GM12801 (cell line): ENCODE data around the gene SNX3.

ENCODE experiments used
- TF ChIP-seq, protein P1 (sequence below): IDR thresholded peaks from one replicate; pipeline ENCODE4 v1.5.1; 2011; ENCODE audit warnings: control low read depth; ENCODE audit not compliant: insufficient read length; ENCODE audit errors: extremely low read depth

The SNX3 gene

DNA sequence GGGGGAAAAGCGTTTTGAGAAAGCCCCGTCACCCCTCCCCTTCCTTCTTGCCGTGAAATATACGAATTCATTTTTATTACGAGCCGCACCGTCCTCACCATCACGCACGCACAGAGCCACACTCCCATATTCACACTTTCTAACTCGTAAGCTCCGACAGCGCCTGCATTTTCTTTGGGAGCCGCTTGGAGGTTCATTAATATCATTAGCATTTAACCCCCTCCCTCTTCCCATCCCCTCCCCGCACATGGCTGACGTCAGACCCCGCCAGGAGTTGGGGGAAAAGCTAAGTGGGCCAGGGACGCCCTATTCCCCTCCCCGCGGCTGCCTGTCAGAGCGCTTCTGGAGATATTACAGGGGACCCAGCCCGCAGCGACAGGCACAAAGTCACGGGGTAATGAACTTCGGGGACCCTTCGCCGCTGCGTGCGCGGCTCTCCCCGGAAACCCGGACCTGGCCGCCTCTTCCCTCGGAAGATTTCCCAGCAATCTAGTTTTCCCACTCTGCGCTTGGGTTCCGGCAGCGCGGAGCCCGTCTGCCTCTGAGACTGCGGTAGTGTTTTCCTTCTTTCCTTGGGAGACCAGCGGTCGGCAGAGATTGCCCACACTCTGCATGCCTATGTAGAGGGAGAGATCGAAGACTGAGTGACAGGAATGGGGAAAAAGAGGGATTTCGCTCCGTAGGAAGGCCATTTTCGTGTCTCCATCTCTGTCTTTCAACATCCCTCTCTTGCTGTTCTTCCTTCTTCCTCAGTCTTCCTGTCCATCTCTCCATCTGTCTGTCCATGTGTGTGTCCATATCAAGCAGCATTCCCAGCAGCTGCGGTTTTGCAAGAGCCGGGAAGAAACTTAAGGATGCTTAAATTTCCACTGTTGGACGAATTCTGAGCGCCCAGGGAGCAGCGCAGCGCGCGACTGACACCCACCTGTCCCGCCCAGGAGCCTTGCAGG is 94.9 kb downstream of the SNX3 start, which contains the start of gene NR2E1:
Gene NR2E1 (plus strand): TSS at position 309 of the 950 bp plus-strand sequence. CDS start 744 bp downstream, outside the sequence.
- TF ChIP-seq, protein P1, sequence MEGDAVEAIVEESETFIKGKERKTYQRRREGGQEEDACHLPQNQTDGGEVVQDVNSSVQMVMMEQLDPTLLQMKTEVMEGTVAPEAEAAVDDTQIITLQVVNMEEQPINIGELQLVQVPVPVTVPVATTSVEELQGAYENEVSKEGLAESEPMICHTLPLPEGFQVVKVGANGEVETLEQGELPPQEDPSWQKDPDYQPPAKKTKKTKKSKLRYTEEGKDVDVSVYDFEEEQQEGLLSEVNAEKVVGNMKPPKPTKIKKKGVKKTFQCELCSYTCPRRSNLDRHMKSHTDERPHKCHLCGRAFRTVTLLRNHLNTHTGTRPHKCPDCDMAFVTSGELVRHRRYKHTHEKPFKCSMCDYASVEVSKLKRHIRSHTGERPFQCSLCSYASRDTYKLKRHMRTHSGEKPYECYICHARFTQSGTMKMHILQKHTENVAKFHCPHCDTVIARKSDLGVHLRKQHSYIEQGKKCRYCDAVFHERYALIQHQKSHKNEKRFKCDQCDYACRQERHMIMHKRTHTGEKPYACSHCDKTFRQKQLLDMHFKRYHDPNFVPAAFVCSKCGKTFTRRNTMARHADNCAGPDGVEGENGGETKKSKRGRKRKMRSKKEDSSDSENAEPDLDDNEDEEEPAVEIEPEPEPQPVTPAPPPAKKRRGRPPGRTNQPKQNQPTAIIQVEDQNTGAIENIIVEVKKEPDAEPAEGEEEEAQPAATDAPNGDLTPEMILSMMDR: no peak

DNA sequence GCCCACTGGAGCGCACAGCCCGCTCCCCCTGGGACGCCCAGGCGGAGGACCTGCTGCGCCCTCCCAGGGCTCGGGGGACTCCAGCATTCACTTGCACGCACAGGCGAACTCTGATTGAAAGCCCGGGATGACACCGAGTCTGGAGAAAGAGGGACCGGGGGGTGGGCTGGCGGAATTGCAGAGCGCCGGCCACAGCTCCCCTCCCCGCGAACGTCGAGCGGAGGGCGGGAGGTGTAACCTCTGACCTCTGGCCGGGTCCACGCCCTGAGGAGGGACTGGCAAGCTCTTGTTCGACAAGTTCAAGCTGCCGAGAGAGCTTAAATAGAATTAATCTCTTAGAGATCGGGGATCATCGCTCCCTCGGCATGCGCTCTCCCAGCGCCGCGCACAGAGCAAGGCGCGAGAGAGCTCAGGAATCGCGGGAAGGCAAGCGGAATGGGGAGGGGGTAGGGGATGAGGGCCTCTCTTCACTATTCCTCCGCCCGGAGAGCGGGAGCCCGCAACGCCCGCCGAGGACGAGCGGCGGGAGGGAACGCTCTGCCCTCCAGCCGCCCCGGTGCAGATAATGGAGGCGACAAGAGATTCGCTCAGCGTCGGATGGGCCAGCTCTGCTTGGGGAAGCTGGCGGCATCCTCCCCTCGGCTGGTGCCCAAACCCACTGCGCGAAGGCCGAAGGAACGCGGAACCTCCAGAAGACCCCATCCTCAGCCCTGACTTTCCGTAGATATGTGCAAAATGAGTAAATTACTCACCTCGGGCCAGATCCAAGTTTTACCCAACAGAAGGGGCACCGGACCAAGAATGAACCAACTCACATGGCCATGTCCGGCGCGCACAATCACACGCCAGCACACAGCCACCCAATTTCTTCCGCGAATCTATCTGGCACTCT is 95.8 kb downstream of the SNX3 start:
- TF ChIP-seq, protein P1: no peak

- TF ChIP-seq, protein P1: no peak
Observed at GRCh38 chr6:108164543-108164814, 96.4 kb downstream of the SNX3 start.

- TF ChIP-seq, protein P1: no peak
Observed at GRCh38 chr6:108163644-108164542, 96.9 kb downstream of the SNX3 start.

- TF ChIP-seq, protein P1: no peak
Observed at GRCh38 chr6:108163267-108163643, 97.6 kb downstream of the SNX3 start.

GRCh38 chr6:108161724-108162282 is 99.0 kb downstream of the SNX3 start:
- TF ChIP-seq, protein P1: no peak
